Tibial artery (tissue), 4 donors: ENCODE data around the gene GRN.
A peak's percentile ranks its signal among the peaks of the same experiment; 100 is the strongest.

Source experiments
- DNase-seq, 2 donors: peaks; one replicate each; pipeline ENCODE4 v3.0.0-alpha.2; 2019
- H3K27ac ChIP-seq, 2 donors: fragments of 200-600 bp; sonication (generic) in 1 of 2; 1 replicate in 1 of 2; 2 replicates in 1 of 2; pipeline ENCODE4 v1.5.1; 2018 to 2019; ENCODE audit warnings: mild to moderate bottlenecking in 1 of 2
- H3K27me3 ChIP-seq, 2 donors: fragments of 200-600 bp; sonication (generic) in 1 of 2; one replicate each; pipeline versions ENCODE4 v1.5.1 to v1.6.0; 2016 to 2019
- H3K36me3 ChIP-seq, 3 donors: fragments of 200-600 bp; sonication (generic) in 2 of 3; one replicate each; pipeline ENCODE4 v1.5.1; 2016 to 2019; ENCODE audit warnings: mild to moderate bottlenecking in 2 of 3
- H3K4me1 ChIP-seq, 4 donors: fragments of 200-600 bp; sonication (generic) in 2 of 4; 1 replicate in 3 of 4; 2 replicates in 1 of 4; pipeline ENCODE4 v1.5.1; 2016 to 2019
- H3K4me3 ChIP-seq, 2 donors: fragments of 200-600 bp; sonication (generic) in 1 of 2; 1 replicate in 1 of 2; 2 replicates in 1 of 2; pipeline ENCODE4 v1.5.1; 2018 to 2019; ENCODE audit warnings: mild to moderate bottlenecking in 2 of 2
- H3K9me3 ChIP-seq, 3 donors: fragments of 200-600 bp; sonication (generic) in 1 of 3; one replicate each; pipeline ENCODE4 v1.5.1; 2016 to 2019
- intact Hi-C: fragments of 100-400 bp; cut with DNase I; formaldehyde crosslinking; loops from one replicate; pipeline ENCODE4 v1.15.0; 2023; ENCODE audit warnings: low total_unique reads
- TF ChIP-seq, protein P1 (sequence below), 2 experiments: fragments of 200-600 bp in 1 of 2; fragments of 450-650 bp in 1 of 2; IDR thresholded peaks; one replicate each; pipeline ENCODE4 v1.5.1; 2017 to 2019; ENCODE audit warnings: antibody characterized with exemption in 2 of 2, mild to moderate bottlenecking in 1 of 2, moderate library complexity in 1 of 2

GRN gene

DNA sequence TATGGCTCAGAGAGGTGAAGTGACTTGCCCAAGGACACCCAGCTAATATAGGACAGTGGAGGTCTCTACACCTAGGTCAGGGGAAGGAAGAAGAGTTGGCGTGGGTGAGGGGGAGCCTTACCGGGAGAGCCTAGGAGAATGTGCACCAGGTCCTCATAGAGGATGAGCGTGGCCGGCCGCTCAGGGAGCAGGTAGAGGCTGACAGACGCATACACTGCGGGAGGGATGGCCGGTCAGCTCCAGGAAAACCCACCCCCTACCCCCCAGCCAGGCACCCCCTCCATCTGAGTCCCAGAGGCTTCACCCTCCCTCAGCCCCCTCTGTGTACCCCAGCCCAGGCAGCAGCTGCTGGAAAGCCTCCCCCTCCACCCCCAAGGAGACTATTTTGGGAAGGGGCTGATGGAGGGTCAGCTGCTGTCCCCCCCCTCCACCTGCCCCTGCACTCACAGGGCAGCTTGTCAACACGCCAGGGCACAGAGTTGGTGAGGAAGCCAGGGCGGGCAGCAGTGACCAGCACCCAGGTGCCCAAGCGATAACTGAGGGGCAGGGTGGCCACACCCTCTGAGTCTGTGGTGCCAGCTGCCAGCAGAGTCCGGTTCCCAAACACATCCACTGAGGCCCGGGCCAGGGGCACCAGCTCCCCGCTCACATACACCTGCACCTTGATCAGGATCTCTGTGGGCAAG, 14.5 kb downstream of the GRN start:
- DNase-seq: peak in 1 of 2 donors; percentile 57
- TF ChIP-seq, protein P1, sequence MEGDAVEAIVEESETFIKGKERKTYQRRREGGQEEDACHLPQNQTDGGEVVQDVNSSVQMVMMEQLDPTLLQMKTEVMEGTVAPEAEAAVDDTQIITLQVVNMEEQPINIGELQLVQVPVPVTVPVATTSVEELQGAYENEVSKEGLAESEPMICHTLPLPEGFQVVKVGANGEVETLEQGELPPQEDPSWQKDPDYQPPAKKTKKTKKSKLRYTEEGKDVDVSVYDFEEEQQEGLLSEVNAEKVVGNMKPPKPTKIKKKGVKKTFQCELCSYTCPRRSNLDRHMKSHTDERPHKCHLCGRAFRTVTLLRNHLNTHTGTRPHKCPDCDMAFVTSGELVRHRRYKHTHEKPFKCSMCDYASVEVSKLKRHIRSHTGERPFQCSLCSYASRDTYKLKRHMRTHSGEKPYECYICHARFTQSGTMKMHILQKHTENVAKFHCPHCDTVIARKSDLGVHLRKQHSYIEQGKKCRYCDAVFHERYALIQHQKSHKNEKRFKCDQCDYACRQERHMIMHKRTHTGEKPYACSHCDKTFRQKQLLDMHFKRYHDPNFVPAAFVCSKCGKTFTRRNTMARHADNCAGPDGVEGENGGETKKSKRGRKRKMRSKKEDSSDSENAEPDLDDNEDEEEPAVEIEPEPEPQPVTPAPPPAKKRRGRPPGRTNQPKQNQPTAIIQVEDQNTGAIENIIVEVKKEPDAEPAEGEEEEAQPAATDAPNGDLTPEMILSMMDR (IDR thresholded peaks at IDR 0.05): no peak
- intact Hi-C loops: no loop called here

DNA sequence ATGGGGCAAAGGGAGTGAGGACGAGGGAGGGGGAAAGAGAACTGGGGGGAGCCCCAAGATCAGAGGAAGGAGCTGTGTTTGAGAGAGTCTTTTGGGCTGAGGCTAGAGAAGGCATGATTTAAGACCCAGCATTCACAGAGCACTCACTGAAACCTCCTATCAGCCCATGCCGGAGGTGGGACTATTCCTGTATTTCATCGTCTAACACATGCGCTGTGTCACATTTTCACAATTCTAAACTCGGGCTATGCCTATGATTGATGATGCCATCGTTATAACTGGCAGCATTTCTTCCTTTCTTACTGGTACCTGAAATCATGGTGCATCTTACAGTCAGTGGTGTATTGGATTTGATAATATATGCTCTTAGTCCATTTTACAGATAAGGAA, 15.0 kb downstream of the GRN start:
- Histone ChIP-seq H3K27me3 (peaks cover 0 to 40% of the 10 kb centered on the region in 2 donors), H3K9me3 (no peaks in the 10 kb centered on the region), H3K27ac (no peak overlapping the region), H3K4me1 (peaks cover 0 to 20% (median 16%) of the 10 kb centered on the region in 4 donors), H3K4me3 (no peak overlapping the region), H3K36me3 (no peaks in the 10 kb centered on the region)
- TF ChIP-seq, protein P1 (IDR thresholded peaks at IDR 0.05): no peak
- intact Hi-C loops: no loop called here
- DNase-seq: no peak

More for the DNA sequence above, 14.5 kb downstream of the GRN start:
- H3K4me1 ChIP-seq: peaks cover 0 to 20% (median 16%) of the 10 kb centered on the region in 4 donors
- H3K36me3 ChIP-seq: no peaks in the 10 kb centered on the region
- no peak overlapping the region for H3K4me3 ChIP-seq
- no peak overlapping the region for H3K27ac ChIP-seq
- peaks cover 0 to 35% of the 10 kb centered on the region in 2 donors for H3K27me3 ChIP-seq
- H3K9me3 ChIP-seq: no peaks in the 10 kb centered on the region

DNA sequence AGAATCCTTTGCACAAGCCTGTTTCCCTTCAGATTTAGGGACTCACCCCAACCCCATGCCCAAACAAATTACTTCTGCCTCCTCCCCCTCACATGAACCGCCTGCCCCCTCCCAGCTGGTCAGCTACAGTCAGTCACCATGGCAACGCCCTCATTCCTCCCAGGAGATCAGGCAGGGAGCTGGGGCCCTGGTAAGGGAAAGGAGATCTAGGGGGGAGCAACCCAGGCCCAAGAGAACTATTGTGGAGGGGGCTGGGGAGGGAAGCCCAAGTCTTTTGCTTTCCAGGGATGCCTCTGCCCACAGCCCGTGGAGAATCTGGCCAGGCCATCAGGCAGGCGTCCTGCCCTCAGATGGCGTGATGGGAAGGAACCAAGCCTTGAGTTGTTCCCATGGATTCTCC, 15.7 kb downstream of the GRN start:
- TF ChIP-seq, protein P1 (IDR thresholded peaks at IDR 0.05): no peak
- Histone ChIP-seq H3K36me3 (no peaks in the 10 kb centered on the region), H3K9me3 (no peaks in the 10 kb centered on the region), H3K27me3 (peaks cover 0 to 46% of the 10 kb centered on the region in 2 donors), H3K4me3 (no peak overlapping the region), H3K27ac (no peak overlapping the region), H3K4me1 (peaks cover 0 to 20% (median 16%) of the 10 kb centered on the region in 4 donors)
- no peak for DNase-seq
- intact Hi-C loops: no loop called here

DNA sequence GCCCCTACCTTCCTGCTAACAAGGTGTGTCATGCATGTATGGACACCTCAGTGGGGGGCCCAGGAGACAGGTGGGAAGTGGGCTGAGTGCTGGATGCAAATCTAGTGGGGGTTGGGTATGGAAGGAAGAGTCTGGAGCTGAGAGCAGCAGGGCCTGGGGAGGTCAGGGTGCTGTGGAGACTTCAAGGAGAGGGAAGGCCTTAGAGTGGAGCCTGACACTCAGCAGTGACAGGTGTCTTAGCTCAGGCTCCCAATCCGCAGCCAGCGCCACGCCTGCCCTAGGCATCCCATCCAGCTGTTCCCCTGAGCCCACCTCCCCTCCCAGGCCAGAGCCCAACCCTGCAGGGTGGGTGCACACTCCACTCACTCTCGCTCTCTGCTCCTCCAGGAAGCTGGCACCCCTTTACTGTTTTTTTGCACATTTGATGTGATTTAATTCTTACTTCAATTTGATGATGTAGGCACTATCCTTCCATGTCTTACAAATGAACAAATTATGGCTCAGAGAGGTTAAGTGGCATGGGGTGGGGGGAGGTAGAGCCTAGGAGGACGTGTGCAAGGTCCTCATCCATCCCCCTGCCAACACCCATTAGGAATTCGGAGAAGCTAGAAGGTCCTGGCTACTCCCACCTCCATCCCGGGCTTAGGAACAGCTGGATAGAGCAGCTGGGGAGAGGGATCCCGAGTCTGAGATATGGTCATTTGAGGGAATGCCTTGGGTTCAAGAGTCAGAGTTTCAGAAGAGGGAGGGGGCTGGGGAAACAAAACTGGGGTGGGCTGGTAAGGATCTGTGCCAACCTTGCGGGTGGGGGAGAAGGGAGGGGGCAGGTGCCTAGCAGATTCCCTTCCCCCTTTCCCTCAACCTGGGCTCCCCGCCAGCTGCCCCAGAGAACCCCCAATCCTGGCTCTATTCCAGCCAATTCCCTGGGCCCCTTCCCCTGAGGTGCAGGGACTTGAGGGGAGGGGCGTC, 16.5 kb downstream of the GRN start:
- no peak overlapping the region for H3K27ac ChIP-seq
- intact Hi-C loops: no loop called here
- no peak for DNase-seq
- TF ChIP-seq, protein P1 (IDR thresholded peaks at IDR 0.05): no peak
- H3K4me3 ChIP-seq: no peak overlapping the region
- H3K36me3 ChIP-seq: no peaks in the 10 kb centered on the region
- no peaks in the 10 kb centered on the region for H3K9me3 ChIP-seq
- peaks cover 0 to 20% (median 16%) of the 10 kb centered on the region in 4 donors for H3K4me1 ChIP-seq
- H3K27me3 ChIP-seq: peaks cover 0 to 51% of the 10 kb centered on the region in 2 donors

DNA sequence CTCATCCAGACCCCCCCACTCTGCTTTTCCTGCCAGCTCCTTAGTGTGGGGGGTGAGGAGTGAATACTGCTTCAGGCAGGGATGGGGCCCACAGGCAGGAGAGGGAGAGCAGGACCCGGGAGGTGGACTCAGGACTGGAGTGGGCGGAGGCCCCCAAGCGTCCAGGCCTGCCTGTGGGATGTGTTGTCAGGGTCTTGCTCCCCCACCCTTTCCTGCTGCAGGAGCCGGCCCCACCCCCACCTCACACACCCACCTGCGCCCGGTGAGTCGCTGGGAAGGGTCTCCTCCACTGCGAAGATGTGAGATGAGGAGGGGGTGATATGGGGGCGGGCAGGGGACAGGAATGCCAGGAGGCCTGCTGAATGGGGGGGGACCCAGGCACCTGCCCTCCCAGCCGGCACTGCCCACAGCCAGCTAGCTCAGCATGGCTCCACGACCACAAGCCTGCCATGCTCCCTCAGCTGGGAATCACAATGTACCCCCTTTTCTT, 17.4 kb downstream of the GRN start:
- Histone ChIP-seq H3K4me1 (peaks cover 0 to 20% (median 16%) of the 10 kb centered on the region in 4 donors), H3K36me3 (no peaks in the 10 kb centered on the region), H3K4me3 (peak overlapping the region in 1 of 2 donors; percentile 60), H3K9me3 (no peaks in the 10 kb centered on the region), H3K27ac (no peak overlapping the region), H3K27me3 (peaks cover 0 to 58% of the 10 kb centered on the region in 2 donors)
- TF ChIP-seq, protein P1 (IDR thresholded peaks at IDR 0.05): no peak
- peak in 1 of 2 donors; percentile 62 for DNase-seq
- intact Hi-C loops: no loop called here
